Measurements from ENCODE around the gene GRID1. TPM values are rescaled to one million over a fixed set of nuclear protein-coding genes. Genes with fewer than 3 reads are reported as not detected.

The GRID1 gene
- total RNA-seq, 1 experiment from 2014 or later = not detected

- intact Hi-C loops (cut with micrococcal nuclease; ENCODE audit: unreplicated experiment) = no loop called here
- Mint-ChIP-seq H3K36me3 (ENCODE audit: insufficient read depth, unreplicated experiment) (peaks cover 4% of the 10 kb centered on the region), H3K9me3 (ENCODE audit: low read depth, unreplicated experiment) (no peaks in the 10 kb centered on the region), H3K4me3 (ENCODE audit: low read depth, unreplicated experiment) (no peak overlapping the region), H3K27ac (ENCODE audit: unreplicated experiment) (no peak overlapping the region), H3K4me1 (ENCODE audit: low read depth, unreplicated experiment) (peaks cover 7% of the 10 kb centered on the region), H3K27me3 (ENCODE audit: unreplicated experiment) (no peaks in the 10 kb centered on the region)
- CTCF ChIA-PET = no interaction called here
- DNase-seq = no peak
- no peak for TF ChIP-seq CTCF (IDR thresholded peaks at IDR 0.05; ENCODE audit: unreplicated experiment)
- no TSS peak for BruUV-seq (replicated peaks)
Measured at GRCh38 chr10:85612378-85612775, 754.2 kb downstream of the GRID1 start.

- Mint-ChIP-seq H3K27ac (ENCODE audit: unreplicated experiment) (no peak overlapping the region), H3K9me3 (ENCODE audit: low read depth, unreplicated experiment) (no peaks in the 10 kb centered on the region), H3K36me3 (ENCODE audit: insufficient read depth, unreplicated experiment) (peaks cover 4% of the 10 kb centered on the region), H3K4me1 (ENCODE audit: low read depth, unreplicated experiment) (peaks cover 7% of the 10 kb centered on the region), H3K27me3 (ENCODE audit: unreplicated experiment) (no peaks in the 10 kb centered on the region), H3K4me3 (ENCODE audit: low read depth, unreplicated experiment) (no peak overlapping the region)
- TF ChIP-seq CTCF (IDR thresholded peaks at IDR 0.05; ENCODE audit: unreplicated experiment) = no peak
- BruUV-seq (replicated peaks) = no TSS peak
- intact Hi-C loops (cut with micrococcal nuclease; ENCODE audit: unreplicated experiment) = no loop called here
- no peak for DNase-seq
- CTCF ChIA-PET = no interaction called here
Measured at GRCh38 chr10:85611746-85612377, 754.7 kb downstream of the GRID1 start.

- intact Hi-C loops (cut with micrococcal nuclease; ENCODE audit: unreplicated experiment) = no loop called here
- no peak overlapping the region for H3K27ac Mint-ChIP-seq (ENCODE audit: unreplicated experiment)
- peaks cover 4% of the 10 kb centered on the region for H3K36me3 Mint-ChIP-seq (ENCODE audit: insufficient read depth, unreplicated experiment)
- DNase-seq = no peak
- H3K27me3 Mint-ChIP-seq (ENCODE audit: unreplicated experiment) = no peaks in the 10 kb centered on the region
- no peak overlapping the region for H3K4me3 Mint-ChIP-seq (ENCODE audit: low read depth, unreplicated experiment)
- CTCF ChIA-PET = no interaction called here
- BruUV-seq (replicated peaks) = no TSS peak
- no peak for TF ChIP-seq CTCF (IDR thresholded peaks at IDR 0.05; ENCODE audit: unreplicated experiment)
- H3K9me3 Mint-ChIP-seq (ENCODE audit: low read depth, unreplicated experiment) = no peaks in the 10 kb centered on the region
- peaks cover 7% of the 10 kb centered on the region for H3K4me1 Mint-ChIP-seq (ENCODE audit: low read depth, unreplicated experiment)
Measured at GRCh38 chr10:85611093-85611740, 755.4 kb downstream of the GRID1 start.

- TF ChIP-seq CTCF (IDR thresholded peaks at IDR 0.05; ENCODE audit: unreplicated experiment) = no peak
- no TSS peak for BruUV-seq (replicated peaks)
- CTCF ChIA-PET = no interaction called here
Measured at GRCh38 chr10:85610381-85611092, 756.1 kb downstream of the GRID1 start.

More at GRCh38 chr10:85610381-85611092, 756.1 kb downstream of the GRID1 start:
- Mint-ChIP-seq H3K4me1 (ENCODE audit: low read depth, unreplicated experiment) (peaks cover 7% of the 10 kb centered on the region), H3K36me3 (ENCODE audit: insufficient read depth, unreplicated experiment) (peaks cover 4% of the 10 kb centered on the region), H3K9me3 (ENCODE audit: low read depth, unreplicated experiment) (peaks cover 2% of the 10 kb centered on the region), H3K27me3 (ENCODE audit: unreplicated experiment) (no peaks in the 10 kb centered on the region), H3K27ac (ENCODE audit: unreplicated experiment) (no peak overlapping the region), H3K4me3 (ENCODE audit: low read depth, unreplicated experiment) (no peak overlapping the region)
- intact Hi-C loops (cut with micrococcal nuclease; ENCODE audit: unreplicated experiment) = no loop called here
- DNase-seq = no peak
